HEK293 (cell line): Measurements from ENCODE around the gene TM2D3.
A peak's percentile ranks its signal among the peaks of the same experiment; 100 is the strongest.

Source experiments
- CTCF ChIA-PET: fragments of 350-600 bp; formaldehyde crosslinking; extraction: SDS; loops from one replicate; lab custom pipeline; 2021; ENCODE audit warnings: antibody characterized with exemption; lab: Yijun Ruan, JAX
- POLR2A ChIA-PET: fragments of 300-600 bp; formaldehyde crosslinking; extraction: SDS; loops from one replicate; lab custom pipeline; 2020; ENCODE audit warnings: antibody characterized with exemption, inconsistent platforms; lab: Yijun Ruan, JAX
- H3K27ac ChIP-seq: fragments of 200-500 bp; sonication (Bioruptor generic); 2 replicates; pipeline ENCODE4 v1.5.1; 2014; ENCODE audit warnings: low read depth, low read length, control low read depth, inconsistent platforms; ENCODE audit errors: extremely low read depth
- H3K36me3 ChIP-seq, 2 experiments: fragments of 200-500 bp in 1 of 2; sonication (Bioruptor generic) in 1 of 2; 1 replicate in 1 of 2; 2 replicates in 1 of 2; pipeline ENCODE4 v1.5.1; 2014 to 2017; ENCODE audit warnings: inconsistent platforms in 2 of 2, low read length in 2 of 2; ENCODE audit not compliant: control insufficient read depth in 2 of 2, insufficient read depth in 1 of 2
- H3K4me1 ChIP-seq: fragments of 200-500 bp; sonication (Bioruptor generic); 2 replicates; pipeline ENCODE4 v1.5.1; 2014; ENCODE audit warnings: mild to moderate bottlenecking, low read length, inconsistent platforms; ENCODE audit not compliant: control insufficient read depth, insufficient read depth
- H3K4me3 ChIP-seq: 2 replicates; pipeline ENCODE4 v1.5.1; 2011; ENCODE audit warnings: low read depth, mild to moderate bottlenecking, control low read depth, low read length, moderate library complexity
- H3K9me3 ChIP-seq: fragments of 200-500 bp; sonication (Bioruptor generic); 2 replicates; pipeline ENCODE4 v1.5.1; 2014; ENCODE audit warnings: low read depth, low read length, inconsistent platforms; ENCODE audit not compliant: control insufficient read depth, insufficient read depth
- AEBP2 ChIP-seq: fragments of 450-650 bp; formaldehyde crosslinking; IDR thresholded peaks from 2 replicates; pipeline ENCODE4 v1.5.1; 2016; ENCODE audit warnings: missing biosample characterization, missing genetic modification characterization, borderline replicate concordance
- GLI2 ChIP-seq: fragments of 450-650 bp; formaldehyde crosslinking; IDR thresholded peaks from 2 replicates; pipeline ENCODE4; 2017; ENCODE audit warnings: missing biosample characterization, missing genetic modification characterization, low read depth, borderline replicate concordance
- INSM2 ChIP-seq: fragments of 450-650 bp; formaldehyde crosslinking; IDR thresholded peaks from 2 replicates; pipeline ENCODE4 v1.5.1; 2016; ENCODE audit warnings: missing biosample characterization, missing genetic modification characterization
- KLF1 ChIP-seq: fragments of 450-650 bp; formaldehyde crosslinking; IDR thresholded peaks from 2 replicates; pipeline ENCODE4 v1.5.1; 2016; ENCODE audit warnings: missing biosample characterization, missing genetic modification characterization
- SCRT1 ChIP-seq: fragments of 450-650 bp; formaldehyde crosslinking; IDR thresholded peaks from 2 replicates; pipeline ENCODE4 v1.5.1; 2016; ENCODE audit warnings: missing biosample characterization, missing genetic modification characterization, borderline replicate concordance
- TRIM28 ChIP-seq: IDR thresholded peaks from 2 replicates; pipeline ENCODE4 v1.6.1; 2011; ENCODE audit warnings: low read length, control low read depth, borderline replicate concordance
- YY1 ChIP-seq: fragments of 450-650 bp; formaldehyde crosslinking; IDR thresholded peaks from 2 replicates; pipeline ENCODE4 v1.5.1; 2018; ENCODE audit warnings: missing biosample characterization, missing genetic modification characterization
- ZEB2 ChIP-seq: fragments of 450-650 bp; formaldehyde crosslinking; IDR thresholded peaks from 2 replicates; pipeline ENCODE4 v1.5.1; 2016; ENCODE audit warnings: missing biosample characterization, missing genetic modification characterization
- ZNF2 ChIP-seq: fragments of 450-650 bp; formaldehyde crosslinking; IDR thresholded peaks from 2 replicates; pipeline ENCODE4 v1.5.1; 2016; ENCODE audit warnings: missing biosample characterization, missing genetic modification characterization
- ZNF362 ChIP-seq: fragments of 450-650 bp; formaldehyde crosslinking; IDR thresholded peaks from 2 replicates; pipeline ENCODE4 v1.5.1; 2016; ENCODE audit warnings: missing biosample characterization, missing genetic modification characterization
- ZNF449 ChIP-seq: fragments of 450-650 bp; formaldehyde crosslinking; IDR thresholded peaks from 2 replicates; pipeline ENCODE4 v1.5.1; 2017; ENCODE audit warnings: missing biosample characterization, mild to moderate bottlenecking, missing genetic modification characterization, moderate library complexity
- ZNF558 ChIP-seq: fragments of 450-650 bp; formaldehyde crosslinking; IDR thresholded peaks from 2 replicates; pipeline ENCODE4 v1.5.1; 2016; ENCODE audit warnings: missing biosample characterization, missing genetic modification characterization
- ZNF610 ChIP-seq: fragments of 450-650 bp; formaldehyde crosslinking; IDR thresholded peaks from 2 replicates; pipeline ENCODE4 v1.5.1; 2016; ENCODE audit warnings: missing biosample characterization, missing genetic modification characterization, borderline replicate concordance
- ZNF623 ChIP-seq: fragments of 450-650 bp; formaldehyde crosslinking; IDR thresholded peaks from 2 replicates; pipeline ENCODE4 v1.5.1; 2016; ENCODE audit warnings: missing biosample characterization, missing genetic modification characterization
- ZNF654 ChIP-seq: fragments of 450-650 bp; formaldehyde crosslinking; IDR thresholded peaks from 2 replicates; pipeline ENCODE4 v1.5.1; 2016; ENCODE audit warnings: low read depth, missing biosample characterization, missing genetic modification characterization
- ZNF785 ChIP-seq: fragments of 450-650 bp; formaldehyde crosslinking; IDR thresholded peaks from 2 replicates; pipeline ENCODE4 v1.5.1; 2016; ENCODE audit warnings: missing biosample characterization, missing genetic modification characterization
- TF ChIP-seq, protein P1 (sequence below): fragments of 450-650 bp; formaldehyde crosslinking; IDR thresholded peaks from 2 replicates; pipeline ENCODE4 v1.5.0; 2017; ENCODE audit warnings: missing biosample characterization, missing genetic modification characterization, borderline replicate concordance
- TF ChIP-seq, protein P2 (sequence below): fragments of 450-650 bp; formaldehyde crosslinking; IDR thresholded peaks from 2 replicates; pipeline ENCODE4 v1.5.1; 2016; ENCODE audit warnings: missing biosample characterization, missing genetic modification characterization

TM2D3 gene

GRCh38 chr15:101641129-101641764 lies 10.9 kb downstream of the TM2D3 start:
- H3K4me3 ChIP-seq, result no peak overlapping the region
- no peak for TF ChIP-seq ZNF623 (tag by site-specific recombination)
- TF ChIP-seq, protein P1, sequence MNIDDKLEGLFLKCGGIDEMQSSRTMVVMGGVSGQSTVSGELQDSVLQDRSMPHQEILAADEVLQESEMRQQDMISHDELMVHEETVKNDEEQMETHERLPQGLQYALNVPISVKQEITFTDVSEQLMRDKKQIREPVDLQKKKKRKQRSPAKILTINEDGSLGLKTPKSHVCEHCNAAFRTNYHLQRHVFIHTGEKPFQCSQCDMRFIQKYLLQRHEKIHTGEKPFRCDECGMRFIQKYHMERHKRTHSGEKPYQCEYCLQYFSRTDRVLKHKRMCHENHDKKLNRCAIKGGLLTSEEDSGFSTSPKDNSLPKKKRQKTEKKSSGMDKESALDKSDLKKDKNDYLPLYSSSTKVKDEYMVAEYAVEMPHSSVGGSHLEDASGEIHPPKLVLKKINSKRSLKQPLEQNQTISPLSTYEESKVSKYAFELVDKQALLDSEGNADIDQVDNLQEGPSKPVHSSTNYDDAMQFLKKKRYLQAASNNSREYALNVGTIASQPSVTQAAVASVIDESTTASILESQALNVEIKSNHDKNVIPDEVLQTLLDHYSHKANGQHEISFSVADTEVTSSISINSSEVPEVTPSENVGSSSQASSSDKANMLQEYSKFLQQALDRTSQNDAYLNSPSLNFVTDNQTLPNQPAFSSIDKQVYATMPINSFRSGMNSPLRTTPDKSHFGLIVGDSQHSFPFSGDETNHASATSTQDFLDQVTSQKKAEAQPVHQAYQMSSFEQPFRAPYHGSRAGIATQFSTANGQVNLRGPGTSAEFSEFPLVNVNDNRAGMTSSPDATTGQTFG (tag by site-specific recombination), result no peak
- TF ChIP-seq ZNF610 (tag by site-specific recombination), result no peak
- peak; percentile 28; the same call in 1 of the 2 replicates for TF ChIP-seq ZNF2 (tag by site-specific recombination)
- TF ChIP-seq, protein P2, sequence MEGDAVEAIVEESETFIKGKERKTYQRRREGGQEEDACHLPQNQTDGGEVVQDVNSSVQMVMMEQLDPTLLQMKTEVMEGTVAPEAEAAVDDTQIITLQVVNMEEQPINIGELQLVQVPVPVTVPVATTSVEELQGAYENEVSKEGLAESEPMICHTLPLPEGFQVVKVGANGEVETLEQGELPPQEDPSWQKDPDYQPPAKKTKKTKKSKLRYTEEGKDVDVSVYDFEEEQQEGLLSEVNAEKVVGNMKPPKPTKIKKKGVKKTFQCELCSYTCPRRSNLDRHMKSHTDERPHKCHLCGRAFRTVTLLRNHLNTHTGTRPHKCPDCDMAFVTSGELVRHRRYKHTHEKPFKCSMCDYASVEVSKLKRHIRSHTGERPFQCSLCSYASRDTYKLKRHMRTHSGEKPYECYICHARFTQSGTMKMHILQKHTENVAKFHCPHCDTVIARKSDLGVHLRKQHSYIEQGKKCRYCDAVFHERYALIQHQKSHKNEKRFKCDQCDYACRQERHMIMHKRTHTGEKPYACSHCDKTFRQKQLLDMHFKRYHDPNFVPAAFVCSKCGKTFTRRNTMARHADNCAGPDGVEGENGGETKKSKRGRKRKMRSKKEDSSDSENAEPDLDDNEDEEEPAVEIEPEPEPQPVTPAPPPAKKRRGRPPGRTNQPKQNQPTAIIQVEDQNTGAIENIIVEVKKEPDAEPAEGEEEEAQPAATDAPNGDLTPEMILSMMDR (tag by site-specific recombination), result peak; percentile 73
- TF ChIP-seq ZNF362 (tag by site-specific recombination), result peak; percentile 86
- no peak for TF ChIP-seq GLI2
- peak; percentile 48; the same call in 1 of the 2 replicates for TF ChIP-seq ZEB2
- TF ChIP-seq SCRT1, result no peak
- TF ChIP-seq ZNF654 (tag by site-specific recombination), result peak; percentile 90
- TF ChIP-seq INSM2 (tag by site-specific recombination), result no peak
- TF ChIP-seq KLF1 (tag by site-specific recombination), result no peak
- no peak for TF ChIP-seq ZNF558 (tag by site-specific recombination)
- TF ChIP-seq TRIM28, result peak; percentile 22; the same call in 1 of the 2 replicates
- TF ChIP-seq, all 188 proteins: peak for 6
- ChIA-PET CTCF (interaction anchor here (0.6 to 5.4 kb wide), 92 partner anchors 8 to 1815 kb away, joined by 3 to 64 read pairs (median 5); partner anchors contain the start of genes SNRPA1 and TM2D3), POLR2A (interaction anchor here (1.1 kb wide), 1 partner anchor 10 kb away, joined by 3 read pairs; the partner anchor contains the start of gene TM2D3)
- Histone ChIP-seq H3K9me3 (no peaks in the 10 kb centered on the region), H3K27ac (no peak overlapping the region), H3K4me1 (peaks cover 4% of the 10 kb centered on the region; the same call in 1 of the 2 replicates), H3K36me3 (peaks cover 63 to 67% of the 10 kb centered on the region in 2 experiments)

GRCh38 chr15:101639667-101640066 lies 12.5 kb downstream of the TM2D3 start:
- no peak for TF ChIP-seq ZNF610 (tag by site-specific recombination)
- TF ChIP-seq ZNF449 (tag by site-specific recombination), result no peak
- no peak for TF ChIP-seq YY1 (tag by site-specific recombination)
- TF ChIP-seq ZNF785 (tag by site-specific recombination), result no peak
- TF ChIP-seq AEBP2 (tag by site-specific recombination), result no peak
- H3K36me3 ChIP-seq, result peaks cover 47 to 51% of the 10 kb centered on the region in 2 experiments
- no peak overlapping the region for H3K4me3 ChIP-seq
- H3K4me1 ChIP-seq, result peaks cover 4% of the 10 kb centered on the region; the same call in 1 of the 2 replicates
- H3K9me3 ChIP-seq, result no peaks in the 10 kb centered on the region
- POLR2A ChIA-PET, result interaction anchor here (2.0 kb wide), 1 partner anchor 23 kb away, joined by 6 read pairs; no protein-coding TSS in a partner anchor
- no peak overlapping the region for H3K27ac ChIP-seq
- CTCF ChIA-PET, result interaction anchor here (0.6 to 5.4 kb wide), 27 partner anchors 10 to 367 kb away, joined by 3 to 64 read pairs (median 13); partner anchors contain the start of gene SNRPA1
